GM12878 (cell line): ENCODE results near the gene TBX15. TPM values are rescaled to one million over a fixed set of nuclear protein-coding genes. Genes with fewer than 3 reads are reported as not detected.

Experiments
- ATAC-seq: fragments of 200-7000 bp; cut with Tn5 transposase; 3 replicates; pipeline ENCODE4 v1.9.1; 2020; ENCODE audit warnings: mild to moderate bottlenecking, moderate library complexity
- BruUV-seq: library from RNA; stranded (reverse); fragments of 400-500 nt; replicated peaks from 2 replicates; lab custom pipeline; 2021; lab: Mats Ljungman, UMichigan
- CTCF ChIA-PET: fragments of 300-600 bp; sonication (Branson Sonifier 250); formaldehyde crosslinking; extraction: SDS; loops from one replicate; lab custom pipeline; 2021; ENCODE audit warnings: inconsistent platforms; lab: Yijun Ruan, JAX
- POLR2A ChIA-PET: fragments of 350-600 bp; formaldehyde crosslinking; extraction: SDS; loops from one replicate; lab custom pipeline; 2021; ENCODE audit warnings: inconsistent platforms; lab: Charles Lee
- RAD21 ChIA-PET: fragments of 300-600 bp; sonication (Branson Sonifier 250); formaldehyde crosslinking; loops from one replicate; lab custom pipeline; 2023; ENCODE audit warnings: antibody characterized with exemption; ENCODE audit not compliant: unreplicated experiment; lab: Charles Lee
- SMC1A ChIA-PET: fragments of 300-600 bp; sonication (Branson Sonifier 250); formaldehyde crosslinking; loops from one replicate; lab custom pipeline; 2023; ENCODE audit not compliant: unreplicated experiment, uncharacterized antibody; lab: Charles Lee
- DNase-seq: peaks from one replicate; pipeline ENCODE4 v3.0.0-alpha.2; 2011; ENCODE audit warnings: low read depth, low spot score
- FAIRE-seq: peaks from 3 replicates; lab custom pipeline; 2011; peaks lifted over from hg19 to GRCh38; lab: Jason Lieb, UNC
- H2AFZ ChIP-seq: 2 replicates; pipeline ENCODE4 v1.6.0; 2011; ENCODE audit warnings: low read depth, low read length, control low read depth; ENCODE audit not compliant: control insufficient read depth
- H3K27ac ChIP-seq: 2 replicates; pipeline ENCODE4 v1.5.1; 2011; ENCODE audit warnings: control low read depth; ENCODE audit not compliant: control insufficient read depth, insufficient read depth
- H3K27me3 ChIP-seq, 2 experiments: replicated peaks in 1 of 2; 2 replicates each; pipeline versions ENCODE4 v1.6.0 to v1.6.1; 2011; ENCODE audit warnings: low read length in 1 of 2; ENCODE audit not compliant: control insufficient read depth in 2 of 2, insufficient read depth in 2 of 2
- H3K36me3 ChIP-seq, 2 experiments: 2 replicates each; pipeline ENCODE4 v1.5.1; 2011; ENCODE audit warnings: low read length in 1 of 2; ENCODE audit not compliant: control insufficient read depth in 2 of 2, insufficient read depth in 2 of 2
- H3K4me1 ChIP-seq: 2 replicates; pipeline ENCODE4 v1.6.1; 2011; ENCODE audit warnings: mild to moderate bottlenecking, low read length, moderate library complexity, mixed read lengths; ENCODE audit not compliant: control insufficient read depth, insufficient read depth
- H3K4me2 ChIP-seq: 2 replicates; pipeline ENCODE4 v1.6.0; 2011; ENCODE audit warnings: control low read depth; ENCODE audit not compliant: control insufficient read depth, insufficient read depth
- H3K4me3 ChIP-seq: fragments of 200-600 bp; sonication (generic); 2 replicates; pipeline ENCODE4 v1.5.1; 2016
- H3K79me2 ChIP-seq: 2 replicates; pipeline ENCODE4 v1.6.0; 2011; ENCODE audit warnings: low read length; ENCODE audit not compliant: control insufficient read depth, insufficient read depth
- H3K9ac ChIP-seq: 2 replicates; pipeline ENCODE4 v1.8.0; 2011; ENCODE audit warnings: low read length, control low read depth, mixed read lengths; ENCODE audit not compliant: control insufficient read depth, insufficient read depth
- H3K9me3 ChIP-seq: replicated peaks from 3 replicates; pipeline ENCODE4 v1.5.1; 2011; ENCODE audit warnings: mild to moderate bottlenecking, low read length; ENCODE audit not compliant: control insufficient read depth, insufficient read depth
- H4K20me1 ChIP-seq: 2 replicates; pipeline ENCODE4 v1.6.0; 2011; ENCODE audit not compliant: control insufficient read depth, insufficient read depth
- CHD2 ChIP-seq: IDR thresholded peaks from 2 replicates; pipeline ENCODE4 v1.6.1; 2011; ENCODE audit warnings: low read depth, low read length, improper control_type of control experiment, borderline replicate concordance
- EP300 ChIP-seq, 2 experiments: fragments of 150-350 bp in 1 of 2; IDR thresholded peaks; 2 replicates each; pipeline ENCODE4 v1.6.1; 2011 to 2012; ENCODE audit warnings: low read depth in 2 of 2, low read length in 2 of 2, borderline replicate concordance in 1 of 2, improper control_type of control experiment in 1 of 2, inconsistent platforms in 1 of 2; ENCODE audit not compliant: control insufficient read depth in 1 of 2
- FOXK2 ChIP-seq: fragments of 450-650 bp; IDR thresholded peaks from 2 replicates; pipeline ENCODE4 v1.6.1; 2017; ENCODE audit warnings: mild to moderate bottlenecking, moderate library complexity
- MTA2 ChIP-seq: fragments of 450-650 bp; IDR thresholded peaks from 2 replicates; pipeline ENCODE4 v1.6.1; 2016; ENCODE audit warnings: low read depth, mild to moderate bottlenecking, moderate library complexity
- RFX5 ChIP-seq: IDR thresholded peaks from 2 replicates; pipeline ENCODE4 v1.6.1; 2011; ENCODE audit warnings: low read depth, low read length, improper control_type of control experiment
- USF2 ChIP-seq: IDR thresholded peaks from 2 replicates; pipeline ENCODE4 v1.6.1; 2011; ENCODE audit warnings: low read depth, low read length, improper control_type of control experiment, borderline replicate concordance
- YBX1 ChIP-seq: fragments of 450-650 bp; IDR thresholded peaks from 2 replicates; pipeline ENCODE4 v1.6.1; 2016; ENCODE audit warnings: antibody characterized with exemption
- YY1 ChIP-seq: IDR thresholded peaks from 2 replicates; pipeline ENCODE4 v1.6.1; 2011; ENCODE audit warnings: low read depth, mild to moderate bottlenecking, low read length
- ZSCAN29 ChIP-seq: fragments of 450-650 bp; IDR thresholded peaks from 2 replicates; pipeline ENCODE4 v1.6.1; 2017; ENCODE audit warnings: mild to moderate bottlenecking, moderate library complexity
- WGBS: methylation state at CpG from one replicate; pipeline ENCODE4 v1.1.6; 2016; ENCODE audit warnings: low lambda C conversion rate; ENCODE audit not compliant: insufficient replicate concordance, insufficient coverage; ENCODE audit errors: missing lambda C conversion rate; 5-methylcytosine and 5-hydroxymethylcytosine counted together
- in situ Hi-C: fragments of 300-500 bp; cut with MboI; formaldehyde crosslinking; loops from 9 replicates; pipeline ENCODE4 v1.14.3; 2018; ENCODE audit warnings: mixed read lengths
- intact Hi-C: fragments of 100-400 bp; cut with micrococcal nuclease; formaldehyde crosslinking; loops from one replicate; pipeline ENCODE4 v1.14.2; 2022; ENCODE audit not compliant: unreplicated experiment
- polyA plus RNA-seq, 11 experiments: library from polyadenylated mRNA; depleted of rRNA in 4 of 11; unstranded in 6 of 11; stranded (reverse) in 5 of 11; fragments of >200 nt; fragmentation: Nextera tagmentation in 4 of 11; fragmentation: Illumina TruSeq in 1 of 11; extraction: Ambion mirVana in 4 of 11; extraction: Trizol in 1 of 11; gene quantifications; 1 replicate in 1 of 11; 2 replicates in 10 of 11; pipeline versions ENCODE4 v1.2.1 to v1.2.3, GENCODE V29; 2011 to 2016; ENCODE audit warnings: inconsistent platforms in 2 of 11, missing spikeins in 2 of 11, low read depth in 1 of 11
- total RNA-seq, 4 experiments: library from RNA; depleted of rRNA in 3 of 4; stranded (reverse); fragments of >200 nt in 3 of 4; fragmentation: Illumina TruSeq in 1 of 4; extraction: Trizol in 1 of 4; gene quantifications; 2 replicates each; pipeline versions ENCODE4 v1.2.1 to v1.2.3, GENCODE V29; 2013 to 2021
- TF ChIP-seq, protein P1 (sequence below): fragments of 450-650 bp; IDR thresholded peaks from 2 replicates; pipeline ENCODE4 v1.6.1; 2016; ENCODE audit warnings: mild to moderate bottlenecking

TBX15 gene
- total and polyA plus RNA-seq, 10 of the 15 experiments (the other 5 are each of a cell fraction or from before 2014, with no cell fraction given) = 0.64 to 9.4 (median 0.99) TPM

GRCh38 chr1:118934706-118935105, 53.4 kb downstream of the TBX15 start (continued):
- TF ChIP-seq RFX5 = no peak

GRCh38 chr1:118933051-118933781, 54.9 kb downstream of the TBX15 start:
- SMC1A ChIA-PET = no interaction called here
- Histone ChIP-seq H3K27ac (no peak overlapping the region), H2AFZ (no peak overlapping the region), H3K27me3 (0 out of 4 replicates have a peak, but pooled peaks cover 0 to 2% of the 10 kb centered on the region in 2 experiments), H3K79me2 (no peaks in the 10 kb centered on the region), H3K4me3 (no peak overlapping the region), H3K4me1 (no peaks in the 10 kb centered on the region), H3K9me3 (no peaks in the 10 kb centered on the region), H4K20me1 (no peaks in the 10 kb centered on the region), H3K4me2 (no peak overlapping the region), H3K36me3 (no peaks in the 10 kb centered on the region), H3K9ac (no peak overlapping the region)
- no peak for TF ChIP-seq YBX1
- TF ChIP-seq FOXK2 = no peak
- no peak for TF ChIP-seq USF2
- no peak for TF ChIP-seq YY1
- no peak for TF ChIP-seq EP300 (IDR thresholded peaks at IDR 0.05; ENCODE audit: borderline replicate concordance in 1 of 2, control insufficient read depth in 1 of 2, low read depth in 2 of 2, low read length in 2 of 2)
- TF ChIP-seq, protein P1, sequence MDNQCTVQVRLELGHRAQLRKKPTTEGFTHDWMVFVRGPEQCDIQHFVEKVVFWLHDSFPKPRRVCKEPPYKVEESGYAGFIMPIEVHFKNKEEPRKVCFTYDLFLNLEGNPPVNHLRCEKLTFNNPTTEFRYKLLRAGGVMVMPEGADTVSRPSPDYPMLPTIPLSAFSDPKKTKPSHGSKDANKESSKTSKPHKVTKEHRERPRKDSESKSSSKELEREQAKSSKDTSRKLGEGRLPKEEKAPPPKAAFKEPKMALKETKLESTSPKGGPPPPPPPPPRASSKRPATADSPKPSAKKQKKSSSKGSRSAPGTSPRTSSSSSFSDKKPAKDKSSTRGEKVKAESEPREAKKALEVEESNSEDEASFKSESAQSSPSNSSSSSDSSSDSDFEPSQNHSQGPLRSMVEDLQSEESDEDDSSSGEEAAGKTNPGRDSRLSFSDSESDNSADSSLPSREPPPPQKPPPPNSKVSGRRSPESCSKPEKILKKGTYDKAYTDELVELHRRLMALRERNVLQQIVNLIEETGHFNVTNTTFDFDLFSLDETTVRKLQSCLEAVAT = no peak
- no peak for TF ChIP-seq RFX5
- no peak for TF ChIP-seq CHD2
- TF ChIP-seq ZSCAN29 = no peak
- TF ChIP-seq MTA2 = no peak
- DNase-seq (no peak), ATAC-seq (no peak), FAIRE-seq (no peak)
- WGBS = 0% methylated on average over 1 of the region's 1 CpG
- no TSS peak for BruUV-seq
- POLR2A ChIA-PET = no interaction called here
- CTCF ChIA-PET = interaction anchor here (1.0 kb wide), 1 partner anchor 45 kb away, joined by 3 read pairs; no protein-coding TSS in a partner anchor
- intact Hi-C loops (loop anchor here (10.0 kb wide), 1 partner anchor 308 kb away; no protein-coding TSS in a partner anchor), in situ Hi-C loops (no loop called here)
- RAD21 ChIA-PET = no interaction called here
